Tibial nerve (tissue), 3 donors: ENCODE data around the gene TAOK1.

Source experiments
- CTCF ChIP-seq, 5 experiments: fragments of 200-600 bp in 3 of 5; fragments of 450-650 bp in 2 of 5; sonication (generic) in 3 of 5; IDR thresholded peaks; one replicate each; pipeline ENCODE4 v1.5.1; 2016 to 2019; ENCODE audit warnings: antibody characterized with exemption in 5 of 5, mild to moderate bottlenecking in 3 of 5, moderate library complexity in 2 of 5
- POLR2A ChIP-seq, 2 donors: fragments of 450-650 bp; IDR thresholded peaks; one replicate each; pipeline ENCODE4 v1.6.1; 2017; ENCODE audit warnings: antibody characterized with exemption in 2 of 2, mild to moderate bottlenecking in 2 of 2, moderate library complexity in 2 of 2

DNA sequence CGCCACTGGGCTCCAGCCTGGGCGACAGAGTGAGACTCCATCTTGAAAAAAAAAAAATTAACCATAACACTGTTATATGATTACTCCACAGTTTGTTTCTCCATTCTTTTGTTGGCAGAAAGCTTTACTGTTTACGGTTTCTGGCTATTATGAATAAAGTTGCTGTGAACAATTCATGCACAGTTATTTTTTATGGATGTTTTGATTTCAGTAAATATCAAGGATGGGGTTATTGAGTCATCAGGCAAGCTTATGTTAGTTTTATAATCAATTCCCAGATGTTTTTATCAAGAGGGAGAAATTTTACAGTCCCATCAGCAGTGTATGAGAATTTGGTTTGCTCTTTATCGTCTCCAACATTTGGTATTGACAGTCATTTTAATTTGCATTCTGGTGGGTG, 67.9 kb downstream of the TAOK1 start:
- TF ChIP-seq CTCF (IDR thresholded peaks at IDR 0.05), result no peak
- TF ChIP-seq POLR2A (IDR thresholded peaks at IDR 0.05), result no peak
